Neutrophil (primary cell): ENCODE results near the gene SLC30A7.

Experiments used
- H3K27ac ChIP-seq: fragments of 200-600 bp; sonication (generic); 2 replicates; pipeline ENCODE4 v1.5.1; 2016; ENCODE audit warnings: mild to moderate bottlenecking, moderate library complexity
- H3K27me3 ChIP-seq: fragments of 200-600 bp; sonication (generic); 2 replicates; pipeline ENCODE4 v1.6.0; 2016; ENCODE audit warnings: mild to moderate bottlenecking
- H3K36me3 ChIP-seq: fragments of 200-600 bp; sonication (generic); 2 replicates; pipeline ENCODE4 v1.5.1; 2017
- H3K4me1 ChIP-seq, 2 experiments: fragments of 200-600 bp in 1 of 2; sonication (generic) in 1 of 2; 1 replicate in 1 of 2; 2 replicates in 1 of 2; pipeline versions ENCODE4 v1.5.1 to v1.6.1; 2013 to 2016; ENCODE audit warnings: low read depth in 1 of 2, low read length in 1 of 2, mild to moderate bottlenecking in 1 of 2, moderate library complexity in 1 of 2; ENCODE audit not compliant: control insufficient read depth in 1 of 2, insufficient read depth in 1 of 2
- H3K4me3 ChIP-seq, 2 experiments: fragments of 200-600 bp in 1 of 2; sonication (generic) in 1 of 2; 1 replicate in 1 of 2; 2 replicates in 1 of 2; pipeline ENCODE4 v1.5.1; 2013 to 2016; ENCODE audit warnings: low read depth in 1 of 2, low read length in 1 of 2, mild to moderate bottlenecking in 1 of 2, moderate library complexity in 1 of 2
- H3K9me3 ChIP-seq: fragments of 200-600 bp; sonication (generic); 2 replicates; pipeline ENCODE4 v1.5.1; 2016
- CTCF ChIP-seq: fragments of 200-600 bp; sonication (generic); IDR thresholded peaks from 2 replicates; pipeline ENCODE4 v1.5.1; 2016; ENCODE audit warnings: antibody characterized with exemption

SLC30A7 gene

GRCh38 chr1:101027194-101027772 lies 131.4 kb downstream of the SLC30A7 start:
- H3K27ac ChIP-seq = no peak overlapping the region
- H3K36me3 ChIP-seq = no peaks in the 10 kb centered on the region
- no peaks in the 10 kb centered on the region for H3K27me3 ChIP-seq
- no peak for TF ChIP-seq CTCF
- H3K9me3 ChIP-seq = no peaks in the 10 kb centered on the region
- H3K4me1 ChIP-seq = peaks cover 14 to 17% of the 10 kb centered on the region in 2 experiments
- H3K4me3 ChIP-seq = no peak overlapping the region

- no peaks in the 10 kb centered on the region for H3K9me3 ChIP-seq
- peaks cover 14 to 17% of the 10 kb centered on the region in 2 experiments for H3K4me1 ChIP-seq
- TF ChIP-seq CTCF = no peak
- H3K27me3 ChIP-seq = no peaks in the 10 kb centered on the region
- H3K4me3 ChIP-seq = no peak overlapping the region
- H3K27ac ChIP-seq = no peak overlapping the region
- H3K36me3 ChIP-seq = no peaks in the 10 kb centered on the region
Observed at GRCh38 chr1:101028466-101028865, 132.6 kb downstream of the SLC30A7 start.

- no peaks in the 10 kb centered on the region for H3K27me3 ChIP-seq
- H3K4me1 ChIP-seq = peaks cover 14 to 17% of the 10 kb centered on the region in 2 experiments
- H3K9me3 ChIP-seq = no peaks in the 10 kb centered on the region
- no peak overlapping the region for H3K27ac ChIP-seq
- no peaks in the 10 kb centered on the region for H3K36me3 ChIP-seq
- no peak overlapping the region for H3K4me3 ChIP-seq
- no peak for TF ChIP-seq CTCF
Observed at GRCh38 chr1:101029184-101029583, 133.3 kb downstream of the SLC30A7 start.

GRCh38 chr1:101030881-101031280 lies 135.0 kb downstream of the SLC30A7 start:
- Histone ChIP-seq H3K27me3 (no peaks in the 10 kb centered on the region), H3K4me3 (no peak overlapping the region), H3K27ac (no peak overlapping the region), H3K9me3 (no peaks in the 10 kb centered on the region), H3K4me1 (peaks cover 7 to 8% of the 10 kb centered on the region in 2 experiments), H3K36me3 (no peaks in the 10 kb centered on the region)
- TF ChIP-seq CTCF = no peak
